ENCODE results near the gene MORC2. TPM values are rescaled to one million over a fixed set of nuclear protein-coding genes. Genes with fewer than 3 reads are reported as not detected.

MORC2 gene
- polyA plus RNA-seq, 1 donor (not counting 4 experiments of a cell fraction or from before 2014, with no cell fraction given), result 14.1 TPM

GRCh38 chr22:30927806-30928205 is 40.8 kb downstream of the MORC2 start:
- Histone ChIP-seq H3K27me3 (ENCODE audit: control insufficient read depth, extremely low read depth, insufficient read depth, low read length) (no peaks in the 10 kb centered on the region), H3K9me3 (ENCODE audit: control insufficient read depth, low read depth, low read length) (no peaks in the 10 kb centered on the region), H3K36me3 (ENCODE audit: control insufficient read depth in 2 of 2, extremely low read depth in 1 of 2, insufficient read depth in 2 of 2, low read length in 2 of 2) (peaks cover 24 to 39% of the 10 kb centered on the region in 2 experiments), H3K4me2 (ENCODE audit: control insufficient read depth, extremely low read depth, insufficient read depth, low read depth, low read length) (no peak overlapping the region), H3K4me3 (ENCODE audit: control insufficient read depth in 2 of 3, extremely low read depth in 1 of 3, insufficient read depth in 2 of 3, low read depth in 1 of 3, low read length in 3 of 3) (no peak overlapping the region), H3K9ac (ENCODE audit: control insufficient read depth, extremely low read depth, insufficient read depth, low read length) (no peak overlapping the region), H3K4me1 (ENCODE audit: control insufficient read depth, extremely low read depth, insufficient read depth, low read length) (no peaks in the 10 kb centered on the region), H3K27ac (ENCODE audit: control insufficient read depth, insufficient read depth, low read length) (no peak overlapping the region), H2AFZ (ENCODE audit: control insufficient read depth, low read length) (no peak overlapping the region), H4K20me1 (ENCODE audit: control insufficient read depth, extremely low read depth, insufficient read depth, low read length) (no peaks in the 10 kb centered on the region), H3K79me2 (ENCODE audit: control insufficient read depth, insufficient read depth, low read length) (no peaks in the 10 kb centered on the region), H3K9me1 (ENCODE audit: control insufficient read depth, extremely low read depth, insufficient read depth, low read length) (no peaks in the 10 kb centered on the region)
- DNase-seq (ENCODE audit: low read depth, low spot score), result no peak
- dilution Hi-C loops (cut with MboI; ENCODE audit: extremely low pct_ligation_motif_present, low sequenced_read_pairs), result no loop called here
- no peak for TF ChIP-seq CTCF (optimal IDR thresholded peaks at IDR 0.05 in 1 of 3, IDR thresholded peaks at IDR 0.05 in 1 of 3, conservative IDR thresholded peaks at IDR 0.05 in 1 of 3; ENCODE audit: extremely low read depth in 1 of 3, insufficient read depth in 2 of 3, low read length in 3 of 3)
- TF ChIP-seq EZH2 (IDR thresholded peaks at IDR 0.05; ENCODE audit: low read length), result no peak
- FAIRE-seq, result no peak

- H3K36me3 ChIP-seq (ENCODE audit: control insufficient read depth in 2 of 2, extremely low read depth in 1 of 2, insufficient read depth in 2 of 2, low read length in 2 of 2), result peaks cover 23 to 31% of the 10 kb centered on the region in 2 experiments
- DNase-seq (ENCODE audit: low read depth, low spot score), result no peak
- FAIRE-seq, result no peak
These were observed 41.9 kb downstream of the MORC2 start for GRCh38 chr22:30926706-30927105.

More at GRCh38 chr22:30926706-30927105, 41.9 kb downstream of the MORC2 start:
- Histone ChIP-seq H3K27ac (ENCODE audit: control insufficient read depth, insufficient read depth, low read length) (no peak overlapping the region), H3K9ac (ENCODE audit: control insufficient read depth, extremely low read depth, insufficient read depth, low read length) (no peak overlapping the region), H3K27me3 (ENCODE audit: control insufficient read depth, extremely low read depth, insufficient read depth, low read length) (no peaks in the 10 kb centered on the region), H3K9me1 (ENCODE audit: control insufficient read depth, extremely low read depth, insufficient read depth, low read length) (no peaks in the 10 kb centered on the region), H4K20me1 (ENCODE audit: control insufficient read depth, extremely low read depth, insufficient read depth, low read length) (no peaks in the 10 kb centered on the region), H3K79me2 (ENCODE audit: control insufficient read depth, insufficient read depth, low read length) (no peaks in the 10 kb centered on the region), H3K4me3 (ENCODE audit: control insufficient read depth in 2 of 3, extremely low read depth in 1 of 3, insufficient read depth in 2 of 3, low read depth in 1 of 3, low read length in 3 of 3) (no peak overlapping the region), H2AFZ (ENCODE audit: control insufficient read depth, low read length) (no peak overlapping the region), H3K9me3 (ENCODE audit: control insufficient read depth, low read depth, low read length) (no peaks in the 10 kb centered on the region), H3K4me1 (ENCODE audit: control insufficient read depth, extremely low read depth, insufficient read depth, low read length) (no peaks in the 10 kb centered on the region), H3K4me2 (ENCODE audit: control insufficient read depth, extremely low read depth, insufficient read depth, low read depth, low read length) (no peak overlapping the region)
- dilution Hi-C loops (cut with MboI; ENCODE audit: extremely low pct_ligation_motif_present, low sequenced_read_pairs), result no loop called here
- TF ChIP-seq CTCF (optimal IDR thresholded peaks at IDR 0.05 in 1 of 3, IDR thresholded peaks at IDR 0.05 in 1 of 3, conservative IDR thresholded peaks at IDR 0.05 in 1 of 3; ENCODE audit: extremely low read depth in 1 of 3, insufficient read depth in 2 of 3, low read length in 3 of 3) (no peak), EZH2 (IDR thresholded peaks at IDR 0.05; ENCODE audit: low read length) (no peak)
